SK-N-SH (cell line): ENCODE results near the gene GCM1.

Experiments
- EP300 ChIP-seq, 2 experiments: IDR thresholded peaks; 2 replicates each; pipeline versions ENCODE4 v1.4.0 to v1.6.1; 2012; ENCODE audit warnings: borderline replicate concordance in 1 of 2, low read depth in 1 of 2, low read length in 1 of 2
- GABPA ChIP-seq: IDR thresholded peaks from 2 replicates; pipeline ENCODE4 v1.4.0; 2012; ENCODE audit warnings: low read depth, mild to moderate bottlenecking
- POLR2AphosphoS5 ChIP-seq: IDR thresholded peaks from 2 replicates; pipeline ENCODE4 v1.6.1; 2012; ENCODE audit warnings: low read depth, low read length
- RAD21 ChIP-seq: IDR thresholded peaks from 2 replicates; pipeline ENCODE4 v1.6.1; 2012; ENCODE audit warnings: mild to moderate bottlenecking, low read length
- TCF12 ChIP-seq: IDR thresholded peaks from 2 replicates; pipeline ENCODE4 v1.4.0; 2012
- TF ChIP-seq, protein P1 (sequence below): fragments of 200-600 bp; sonication (generic); IDR thresholded peaks from 2 replicates; pipeline ENCODE4 v1.6.1; 2017; ENCODE audit warnings: antibody characterized with exemption, mild to moderate bottlenecking, moderate library complexity
- TF ChIP-seq, protein P2 (sequence below): fragments of 150-350 bp; IDR thresholded peaks from 2 replicates; pipeline ENCODE4 v1.6.1; 2016; ENCODE audit warnings: mild to moderate bottlenecking, low read depth, low read length
- TF ChIP-seq, protein P3 (sequence below): IDR thresholded peaks from 2 replicates; pipeline ENCODE4; 2012

DNA sequence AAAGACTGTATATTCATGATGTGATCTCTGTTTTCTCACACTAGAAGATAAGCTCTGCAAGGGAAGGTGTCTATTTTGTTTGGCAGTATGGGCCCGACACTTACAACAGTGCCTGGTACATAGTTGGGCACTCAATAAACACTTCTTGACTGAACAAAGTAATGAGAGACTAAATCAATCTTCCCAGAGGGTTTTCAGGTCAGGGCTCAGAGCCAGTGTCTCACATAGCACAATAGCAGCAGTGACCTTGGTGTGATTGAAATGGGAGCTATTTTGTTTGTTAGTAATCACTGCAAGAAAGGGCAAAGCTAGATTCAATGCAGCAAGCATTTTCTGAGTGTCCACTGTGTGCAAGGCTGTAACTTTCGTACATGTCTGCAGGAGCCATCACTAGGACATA lies 26.4 kb upstream of the GCM1 start:
- no peak for TF ChIP-seq GABPA
- TF ChIP-seq, protein P1, sequence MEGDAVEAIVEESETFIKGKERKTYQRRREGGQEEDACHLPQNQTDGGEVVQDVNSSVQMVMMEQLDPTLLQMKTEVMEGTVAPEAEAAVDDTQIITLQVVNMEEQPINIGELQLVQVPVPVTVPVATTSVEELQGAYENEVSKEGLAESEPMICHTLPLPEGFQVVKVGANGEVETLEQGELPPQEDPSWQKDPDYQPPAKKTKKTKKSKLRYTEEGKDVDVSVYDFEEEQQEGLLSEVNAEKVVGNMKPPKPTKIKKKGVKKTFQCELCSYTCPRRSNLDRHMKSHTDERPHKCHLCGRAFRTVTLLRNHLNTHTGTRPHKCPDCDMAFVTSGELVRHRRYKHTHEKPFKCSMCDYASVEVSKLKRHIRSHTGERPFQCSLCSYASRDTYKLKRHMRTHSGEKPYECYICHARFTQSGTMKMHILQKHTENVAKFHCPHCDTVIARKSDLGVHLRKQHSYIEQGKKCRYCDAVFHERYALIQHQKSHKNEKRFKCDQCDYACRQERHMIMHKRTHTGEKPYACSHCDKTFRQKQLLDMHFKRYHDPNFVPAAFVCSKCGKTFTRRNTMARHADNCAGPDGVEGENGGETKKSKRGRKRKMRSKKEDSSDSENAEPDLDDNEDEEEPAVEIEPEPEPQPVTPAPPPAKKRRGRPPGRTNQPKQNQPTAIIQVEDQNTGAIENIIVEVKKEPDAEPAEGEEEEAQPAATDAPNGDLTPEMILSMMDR = no peak
- TF ChIP-seq, protein P2, sequence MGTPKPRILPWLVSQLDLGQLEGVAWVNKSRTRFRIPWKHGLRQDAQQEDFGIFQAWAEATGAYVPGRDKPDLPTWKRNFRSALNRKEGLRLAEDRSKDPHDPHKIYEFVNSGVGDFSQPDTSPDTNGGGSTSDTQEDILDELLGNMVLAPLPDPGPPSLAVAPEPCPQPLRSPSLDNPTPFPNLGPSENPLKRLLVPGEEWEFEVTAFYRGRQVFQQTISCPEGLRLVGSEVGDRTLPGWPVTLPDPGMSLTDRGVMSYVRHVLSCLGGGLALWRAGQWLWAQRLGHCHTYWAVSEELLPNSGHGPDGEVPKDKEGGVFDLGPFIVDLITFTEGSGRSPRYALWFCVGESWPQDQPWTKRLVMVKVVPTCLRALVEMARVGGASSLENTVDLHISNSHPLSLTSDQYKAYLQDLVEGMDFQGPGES = no peak
- no peak for TF ChIP-seq TCF12
- no peak for TF ChIP-seq EP300 (IDR thresholded peaks at IDR 0.05; ENCODE audit: borderline replicate concordance in 1 of 2, low read depth in 1 of 2, low read length in 1 of 2)
- TF ChIP-seq POLR2AphosphoS5 = no peak
- TF ChIP-seq, protein P3, sequence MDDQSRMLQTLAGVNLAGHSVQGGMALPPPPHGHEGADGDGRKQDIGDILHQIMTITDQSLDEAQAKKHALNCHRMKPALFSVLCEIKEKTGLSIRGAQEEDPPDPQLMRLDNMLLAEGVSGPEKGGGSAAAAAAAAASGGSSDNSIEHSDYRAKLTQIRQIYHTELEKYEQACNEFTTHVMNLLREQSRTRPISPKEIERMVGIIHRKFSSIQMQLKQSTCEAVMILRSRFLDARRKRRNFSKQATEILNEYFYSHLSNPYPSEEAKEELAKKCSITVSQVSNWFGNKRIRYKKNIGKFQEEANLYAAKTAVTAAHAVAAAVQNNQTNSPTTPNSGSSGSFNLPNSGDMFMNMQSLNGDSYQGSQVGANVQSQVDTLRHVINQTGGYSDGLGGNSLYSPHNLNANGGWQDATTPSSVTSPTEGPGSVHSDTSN = no peak
- TF ChIP-seq RAD21 = no peak
